SK-N-SH treated with all-trans-retinoic acid at 6 μM for 48 hours (cell line): ENCODE measurements around the gene UBN2.

Experiments used
- BACH2 ChIP-seq: fragments of 250-450 bp; sonication (Bioruptor Pico); IDR thresholded peaks from 2 replicates; pipeline ENCODE4 v1.9.0; 2021; ENCODE audit warnings: mild to moderate bottlenecking, borderline replicate concordance
- PATZ1 ChIP-seq: fragments of 250-450 bp; sonication (Bioruptor Pico); IDR thresholded peaks from 2 replicates; pipeline ENCODE4 v1.8.0; 2020; ENCODE audit warnings: mild to moderate bottlenecking, moderate library complexity, borderline replicate concordance
- RARB ChIP-seq: fragments of 250-450 bp; sonication (Bioruptor Pico); IDR thresholded peaks from 2 replicates; pipeline ENCODE4 v1.8.0; 2021; ENCODE audit warnings: mild to moderate bottlenecking, moderate library complexity
- ZFP30 ChIP-seq: fragments of 450-650 bp; formaldehyde crosslinking; IDR thresholded peaks from 2 replicates; pipeline ENCODE4 v1.5.0; 2022; ENCODE audit warnings: mild to moderate bottlenecking, moderate library complexity

GRCh38 chr7:139264220-139264619 is 33.2 kb downstream of the UBN2 start:
- TF ChIP-seq BACH2 = no peak
- TF ChIP-seq PATZ1 (CRISPR knock-in tag) = no peak
- no peak for TF ChIP-seq RARB
- no peak for TF ChIP-seq ZFP30 (CRISPR knock-in tag)
